GM21423 (cell line): ENCODE results near the gene PPP4R2.

Experiments
- ATAC-seq: cut with Tn5 transposase; IDR thresholded peaks from one replicate; pipeline ENCODE4 v1.9.1; 2021; ENCODE audit warnings: mild to moderate bottlenecking, moderate library complexity; ENCODE audit not compliant: unreplicated experiment

PPP4R2 gene

GRCh38 chr3:73107676-73108187 is 111.1 kb downstream of the PPP4R2 start:
- ATAC-seq: no peak

- ATAC-seq: no peak
These were observed 112.1 kb downstream of the PPP4R2 start for GRCh38 chr3:73108750-73109149.

- ATAC-seq: no peak
These were observed 113.9 kb downstream of the PPP4R2 start for GRCh38 chr3:73110530-73110929.

- ATAC-seq: no peak
These were observed 118.1 kb downstream of the PPP4R2 start for GRCh38 chr3:73114711-73115110.

GRCh38 chr3:73115806-73116205 is 119.2 kb downstream of the PPP4R2 start:
- ATAC-seq: no peak
